ENCODE results near the gene PFKP.

Gene PFKP

GRCh38 chr10:3123571-3124411 lies 56.4 kb downstream of the PFKP start:
- H3K36me3 ChIP-seq (ENCODE audit: control insufficient read depth, low read length): peaks cover 92% of the 10 kb centered on the region

GRCh38 chr10:3124412-3125175 lies 57.2 kb downstream of the PFKP start:
- Histone ChIP-seq H4K20me1 (ENCODE audit: control insufficient read depth, insufficient read depth, low read depth, low read length) (0 out of 2 replicates have a peak, but pooled peaks cover 2% of the 10 kb centered on the region), H3K36me3 (ENCODE audit: control insufficient read depth, low read length) (peaks cover 95% of the 10 kb centered on the region)
- TF ChIP-seq CTCF (IDR thresholded peaks at IDR 0.05; ENCODE audit: low read depth, low read length, poor library complexity, severe bottlenecking): no peak
- TF ChIP-seq EZH2phosphoT487 (IDR thresholded peaks at IDR 0.05; ENCODE audit: borderline replicate concordance, low read length): no peak

More at GRCh38 chr10:3123571-3124411, 56.4 kb downstream of the PFKP start:
- H3F3A ChIP-seq (ENCODE audit: control insufficient read depth, insufficient read depth): no peaks in the 10 kb centered on the region
- no peak overlapping the region for H3K4me2 ChIP-seq (ENCODE audit: low read length)
- H3K4me3 ChIP-seq (ENCODE audit: low read length): no peak overlapping the region
- H3K27ac ChIP-seq (ENCODE audit: low read depth, low read length): no peak overlapping the region
- no peaks in the 10 kb centered on the region for H3K79me2 ChIP-seq (ENCODE audit: control insufficient read depth, low read length)
- H3K27me3 ChIP-seq (ENCODE audit: control insufficient read depth, low read length): no peaks in the 10 kb centered on the region
- no peaks in the 10 kb centered on the region for H3K4me1 ChIP-seq (ENCODE audit: control insufficient read depth, low read length)
- no peak for TF ChIP-seq EZH2phosphoT487 (IDR thresholded peaks at IDR 0.05; ENCODE audit: borderline replicate concordance, low read length)
- TF ChIP-seq CTCF (IDR thresholded peaks at IDR 0.05; ENCODE audit: low read depth, low read length, poor library complexity, severe bottlenecking): no peak
- no peaks in the 10 kb centered on the region for H3K9me2 ChIP-seq (replicated peaks; ENCODE audit: control insufficient read depth, low read length)
- H3K9me3 ChIP-seq (ENCODE audit: control insufficient read depth, insufficient read depth, low read length): no peaks in the 10 kb centered on the region
- H4K20me1 ChIP-seq (ENCODE audit: control insufficient read depth, insufficient read depth, low read depth, low read length): 0 out of 2 replicates have a peak, but pooled peaks cover 2% of the 10 kb centered on the region

GRCh38 chr10:3125527-3126170 lies 58.3 kb downstream of the PFKP start:
- Histone ChIP-seq H3K27me3 (ENCODE audit: control insufficient read depth, low read length) (no peaks in the 10 kb centered on the region), H4K20me1 (ENCODE audit: control insufficient read depth, insufficient read depth, low read depth, low read length) (0 out of 2 replicates have a peak, but pooled peaks cover 2% of the 10 kb centered on the region), H3K9me2 (replicated peaks; ENCODE audit: control insufficient read depth, low read length) (no peaks in the 10 kb centered on the region), H3K27ac (ENCODE audit: low read depth, low read length) (no peak overlapping the region), H3K79me2 (ENCODE audit: control insufficient read depth, low read length) (no peaks in the 10 kb centered on the region), H3F3A (ENCODE audit: control insufficient read depth, insufficient read depth) (no peaks in the 10 kb centered on the region), H3K4me3 (ENCODE audit: low read length) (no peak overlapping the region), H3K4me1 (ENCODE audit: control insufficient read depth, low read length) (no peaks in the 10 kb centered on the region), H3K4me2 (ENCODE audit: low read length) (no peak overlapping the region), H3K36me3 (ENCODE audit: control insufficient read depth, low read length) (peaks cover 95% of the 10 kb centered on the region), H3K9me3 (ENCODE audit: control insufficient read depth, insufficient read depth, low read length) (no peaks in the 10 kb centered on the region)
- TF ChIP-seq CTCF (IDR thresholded peaks at IDR 0.05; ENCODE audit: low read depth, low read length, poor library complexity, severe bottlenecking) (no peak), EZH2phosphoT487 (IDR thresholded peaks at IDR 0.05; ENCODE audit: borderline replicate concordance, low read length) (no peak)

More at GRCh38 chr10:3124412-3125175, 57.2 kb downstream of the PFKP start:
- no peak overlapping the region for H3K27ac ChIP-seq (ENCODE audit: low read depth, low read length)
- H3K4me3 ChIP-seq (ENCODE audit: low read length): no peak overlapping the region
- H3K27me3 ChIP-seq (ENCODE audit: control insufficient read depth, low read length): no peaks in the 10 kb centered on the region
- H3K79me2 ChIP-seq (ENCODE audit: control insufficient read depth, low read length): no peaks in the 10 kb centered on the region
- H3K9me2 ChIP-seq (replicated peaks; ENCODE audit: control insufficient read depth, low read length): no peaks in the 10 kb centered on the region
- H3K4me1 ChIP-seq (ENCODE audit: control insufficient read depth, low read length): no peaks in the 10 kb centered on the region
- no peaks in the 10 kb centered on the region for H3K9me3 ChIP-seq (ENCODE audit: control insufficient read depth, insufficient read depth, low read length)
- H3F3A ChIP-seq (ENCODE audit: control insufficient read depth, insufficient read depth): no peaks in the 10 kb centered on the region
- H3K4me2 ChIP-seq (ENCODE audit: low read length): no peak overlapping the region

Measured in DOHH2 (cell line).